K562 (cell line): ENCODE results near the gene TAS2R5. TPM values are rescaled to one million over a fixed set of nuclear protein-coding genes. Genes with fewer than 3 reads are reported as not detected.

ENCODE experiments used
- GATAD2A ChIP-seq: fragments of 450-650 bp; IDR thresholded peaks from 2 replicates; pipeline ENCODE4 v1.6.1; 2017
- KLF16 ChIP-seq: IDR thresholded peaks from 2 replicates; pipeline ENCODE4 v1.6.1; 2016; ENCODE audit warnings: antibody characterized with exemption
- SMC3 ChIP-seq: conservative IDR thresholded peaks from 2 replicates; pipeline ENCODE4 v1.6.1; 2011; ENCODE audit warnings: low read depth, low read length, improper control_type of control experiment; ENCODE audit not compliant: insufficient read depth
- SOX6 ChIP-seq: fragments of 450-650 bp; IDR thresholded peaks from 2 replicates; pipeline ENCODE4 v1.6.1; 2014; ENCODE audit warnings: mild to moderate bottlenecking
- ZNF280A ChIP-seq: fragments of 450-650 bp; IDR thresholded peaks from 2 replicates; pipeline ENCODE4 v1.6.1; 2018; ENCODE audit warnings: mild to moderate bottlenecking, low read depth; ENCODE audit not compliant: partially characterized antibody
- ZNF707 ChIP-seq: fragments of 250-450 bp; sonication (Bioruptor Pico); conservative IDR thresholded peaks from 2 replicates; pipeline ENCODE4 v1.8.0; 2022; ENCODE audit warnings: inconsistent platforms, mild to moderate bottlenecking, moderate library complexity
- polyA plus RNA-seq, 8 experiments: library from polyadenylated mRNA; depleted of rRNA in 4 of 8; stranded (reverse) in 5 of 8; unstranded in 3 of 8; fragments of >200 nt; fragmentation: Nextera tagmentation in 2 of 8; fragmentation: Illumina TruSeq in 1 of 8; extraction: Ambion mirVana in 2 of 8; extraction: Trizol in 1 of 8; gene quantifications; 2 replicates each; pipeline versions ENCODE4 v1.2.1 to v1.2.3, GENCODE V29; 2011 to 2014; ENCODE audit warnings: inconsistent platforms in 1 of 8, missing spikeins in 1 of 8
- total RNA-seq, 7 experiments: library from RNA; depleted of rRNA in 6 of 7; stranded (reverse); fragments of >200 nt in 6 of 7; fragmentation: Illumina TruSeq in 2 of 7; extraction: Trizol in 2 of 7; gene quantifications; 2 replicates each; pipeline versions ENCODE4 v1.2.1 to v1.2.3, GENCODE V29; 2011 to 2021; ENCODE audit warnings: low replicate concordance in 1 of 7
- TF ChIP-seq, protein P1 (sequence below): sonication (generic); formaldehyde crosslinking; IDR thresholded peaks from 2 replicates; pipeline ENCODE4 v1.8.0; 2022; ENCODE audit warnings: mild to moderate bottlenecking, missing genetic modification reagents
- TF ChIP-seq, protein P2 (sequence below), 3 experiments: IDR thresholded peaks in 2 of 3; conservative IDR thresholded peaks in 1 of 3; 2 replicates each; pipeline ENCODE4 v1.5.1; 2011 to 2012; ENCODE audit warnings: low read length in 3 of 3, mild to moderate bottlenecking in 3 of 3, control low read depth in 2 of 3, improper control_type of control experiment in 1 of 3, inconsistent platforms in 1 of 3, low read depth in 1 of 3, mixed read lengths in 1 of 3, moderate library complexity in 1 of 3; ENCODE audit not compliant: insufficient read depth in 2 of 3

TAS2R5 gene
- total and polyA plus RNA-seq, 9 of the 15 experiments (the other 6 are each of a cell fraction or from before 2014, with no cell fraction given) = 0.35 to 4.5 (median 1.4) TPM

GRCh38 chr7:141785706-141786552, 4.1 kb upstream of the TAS2R5 start (continued):
- TF ChIP-seq ZNF280A = no peak
- TF ChIP-seq SMC3 = 0 out of 2 replicates have a peak, but pooled peaks have one; percentile 35
- TF ChIP-seq KLF16 = 0 out of 2 replicates have a peak, but pooled peaks have one; percentile 26
- no peak for TF ChIP-seq GATAD2A
- no peak for TF ChIP-seq ZNF707 (CRISPR knock-in tag)
- no peak for TF ChIP-seq SOX6
- TF ChIP-seq, protein P1, sequence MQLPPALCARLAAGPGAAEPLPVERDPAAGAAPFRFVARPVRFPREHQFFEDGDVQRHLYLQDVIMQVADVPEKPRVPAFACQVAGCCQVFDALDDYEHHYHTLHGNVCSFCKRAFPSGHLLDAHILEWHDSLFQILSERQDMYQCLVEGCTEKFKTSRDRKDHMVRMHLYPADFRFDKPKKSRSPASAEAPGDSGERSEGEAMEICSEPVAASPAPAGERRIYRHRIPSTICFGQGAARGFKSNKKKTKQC (CRISPR knock-in tag) = no peak
- TF ChIP-seq, protein P2, sequence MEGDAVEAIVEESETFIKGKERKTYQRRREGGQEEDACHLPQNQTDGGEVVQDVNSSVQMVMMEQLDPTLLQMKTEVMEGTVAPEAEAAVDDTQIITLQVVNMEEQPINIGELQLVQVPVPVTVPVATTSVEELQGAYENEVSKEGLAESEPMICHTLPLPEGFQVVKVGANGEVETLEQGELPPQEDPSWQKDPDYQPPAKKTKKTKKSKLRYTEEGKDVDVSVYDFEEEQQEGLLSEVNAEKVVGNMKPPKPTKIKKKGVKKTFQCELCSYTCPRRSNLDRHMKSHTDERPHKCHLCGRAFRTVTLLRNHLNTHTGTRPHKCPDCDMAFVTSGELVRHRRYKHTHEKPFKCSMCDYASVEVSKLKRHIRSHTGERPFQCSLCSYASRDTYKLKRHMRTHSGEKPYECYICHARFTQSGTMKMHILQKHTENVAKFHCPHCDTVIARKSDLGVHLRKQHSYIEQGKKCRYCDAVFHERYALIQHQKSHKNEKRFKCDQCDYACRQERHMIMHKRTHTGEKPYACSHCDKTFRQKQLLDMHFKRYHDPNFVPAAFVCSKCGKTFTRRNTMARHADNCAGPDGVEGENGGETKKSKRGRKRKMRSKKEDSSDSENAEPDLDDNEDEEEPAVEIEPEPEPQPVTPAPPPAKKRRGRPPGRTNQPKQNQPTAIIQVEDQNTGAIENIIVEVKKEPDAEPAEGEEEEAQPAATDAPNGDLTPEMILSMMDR (IDR thresholded peaks at IDR 0.05 in 2 of 3, conservative IDR thresholded peaks at IDR 0.05 in 1 of 3; ENCODE audit: insufficient read depth in 2 of 3, low read depth in 1 of 3, low read length in 3 of 3) = peak; percentile 69 to 89 (median 84)
